Measurements from ENCODE around the gene TRIM8.
A peak's percentile ranks its signal among the peaks of the same experiment; 100 is the strongest.

The TRIM8 gene

GRCh38 chr10:102644066-102644645, at the start of gene TRIM8:
Gene TRIM8 (plus strand): TSS chr10:102644479. CDS start chr10:102644618, 139 bp downstream.
- DNase-seq, result peak; percentile 84

GRCh38 chr10:102595293-102595692, 49.0 kb upstream of the TRIM8 start:
- DNase-seq, result no peak

- DNase-seq, result no peak
These were observed 48.4 kb upstream of the TRIM8 start for GRCh38 chr10:102595897-102596296.

GRCh38 chr10:102596506-102596971, 47.7 kb upstream of the TRIM8 start:
- DNase-seq, result no peak

- no peak for DNase-seq
These were observed 46.9 kb upstream of the TRIM8 start for GRCh38 chr10:102597131-102597991.

- DNase-seq, result no peak
These were observed 46.0 kb upstream of the TRIM8 start for GRCh38 chr10:102598243-102598642.

- no peak for DNase-seq
These were observed 44.5 kb upstream of the TRIM8 start for GRCh38 chr10:102599565-102600327.

- DNase-seq, result no peak
These were observed 43.5 kb upstream of the TRIM8 start for GRCh38 chr10:102600816-102601215.

- DNase-seq, result no peak
These were observed 42.6 kb upstream of the TRIM8 start for GRCh38 chr10:102601639-102602038.

- no peak for DNase-seq
These were observed 41.8 kb upstream of the TRIM8 start for GRCh38 chr10:102602272-102603045.

GRCh38 chr10:102603946-102604345, 40.3 kb upstream of the TRIM8 start:
- no peak for DNase-seq

- no peak for DNase-seq
These were observed 39.8 kb upstream of the TRIM8 start for GRCh38 chr10:102604439-102604841.

- no peak for DNase-seq
These were observed 38.6 kb upstream of the TRIM8 start for GRCh38 chr10:102605712-102606111.

GRCh38 chr10:102608487-102608886, 35.8 kb upstream of the TRIM8 start:
- DNase-seq, result no peak

GRCh38 chr10:102610441-102610887, 33.8 kb upstream of the TRIM8 start:
- no peak for DNase-seq

GRCh38 chr10:102611514-102612087, 32.7 kb upstream of the TRIM8 start:
- DNase-seq, result no peak

- DNase-seq, result no peak
These were observed 31.4 kb upstream of the TRIM8 start for GRCh38 chr10:102612964-102613275.

GRCh38 chr10:102613286-102613685, 31.0 kb upstream of the TRIM8 start:
- no peak for DNase-seq

GRCh38 chr10:102613785-102614184, 30.5 kb upstream of the TRIM8 start:
- DNase-seq, result no peak

GRCh38 chr10:102614888-102615287, 29.4 kb upstream of the TRIM8 start:
- DNase-seq, result no peak

GRCh38 chr10:102615361-102615760, 28.9 kb upstream of the TRIM8 start:
- no peak for DNase-seq

GRCh38 chr10:102616066-102616770, 28.1 kb upstream of the TRIM8 start:
- no peak for DNase-seq

Data from activated CD8-positive, alpha-beta memory T cell treated with anti-CD3 and anti-CD28 coated beads for 24 hours (primary cell).